ENCODE measurements around the gene CCDC178.

Gene CCDC178

DNA sequence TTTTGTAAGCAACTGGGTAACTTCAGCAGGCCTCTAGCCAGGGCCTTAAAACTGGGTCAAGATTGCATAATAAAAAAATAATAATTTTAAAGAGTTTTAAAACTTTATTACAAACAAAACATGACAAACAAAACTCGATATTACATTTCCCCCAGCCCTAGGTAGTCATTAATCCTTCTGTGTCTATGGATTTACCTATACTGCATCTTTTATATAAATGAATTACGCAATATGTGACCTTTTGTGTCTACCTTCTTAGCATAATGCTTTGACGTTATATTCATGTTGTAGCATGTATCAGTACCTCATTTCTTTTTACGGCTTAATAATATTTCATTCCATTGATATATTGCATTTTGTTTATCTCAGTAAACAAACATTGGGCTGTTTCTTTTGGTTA, 113.5 kb downstream of the CCDC178 start:
- Histone ChIP-seq H3K4me1 (no peaks in the 10 kb centered on the region), H3K4me3 (no peak overlapping the region), H3K27me3 (ENCODE audit: low read depth) (no peaks in the 10 kb centered on the region), H3K9me3 (no peaks in the 10 kb centered on the region), H3K36me3 (replicated peaks) (no peaks in the 10 kb centered on the region)
- no peak for DNase-seq (ENCODE audit: low spot score in 2 of 2)
- in situ Hi-C loops (cut with MboI; ENCODE audit: low sequenced_read_pairs), result no loop called here

DNA sequence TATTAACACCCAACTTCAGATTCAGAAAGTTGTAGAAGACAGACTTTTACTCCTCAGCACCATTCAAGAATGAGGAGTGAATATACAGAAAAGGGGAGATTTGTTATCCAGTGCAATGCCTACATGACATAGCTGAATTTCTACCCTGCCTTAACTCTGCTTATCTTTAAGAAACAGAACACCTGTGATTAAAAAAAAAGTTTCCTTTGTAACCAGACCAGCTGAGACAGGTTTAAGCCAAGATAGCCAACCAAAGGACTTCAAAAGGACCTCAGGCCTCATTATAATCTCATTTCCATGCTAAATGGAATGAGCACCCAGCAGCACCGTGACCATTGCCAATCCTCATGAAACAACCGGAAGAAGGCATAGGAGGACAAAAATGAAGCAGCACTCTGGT, 122.9 kb downstream of the CCDC178 start:
- H3K36me3 ChIP-seq (replicated peaks), result no peaks in the 10 kb centered on the region
- H3K4me1 ChIP-seq, result no peaks in the 10 kb centered on the region
- no peaks in the 10 kb centered on the region for H3K9me3 ChIP-seq
- H3K4me3 ChIP-seq, result no peak overlapping the region
- no peaks in the 10 kb centered on the region for H3K27me3 ChIP-seq (ENCODE audit: low read depth)
- in situ Hi-C loops (cut with MboI; ENCODE audit: low sequenced_read_pairs), result no loop called here
- no peak for DNase-seq (ENCODE audit: low spot score in 2 of 2)

DNA sequence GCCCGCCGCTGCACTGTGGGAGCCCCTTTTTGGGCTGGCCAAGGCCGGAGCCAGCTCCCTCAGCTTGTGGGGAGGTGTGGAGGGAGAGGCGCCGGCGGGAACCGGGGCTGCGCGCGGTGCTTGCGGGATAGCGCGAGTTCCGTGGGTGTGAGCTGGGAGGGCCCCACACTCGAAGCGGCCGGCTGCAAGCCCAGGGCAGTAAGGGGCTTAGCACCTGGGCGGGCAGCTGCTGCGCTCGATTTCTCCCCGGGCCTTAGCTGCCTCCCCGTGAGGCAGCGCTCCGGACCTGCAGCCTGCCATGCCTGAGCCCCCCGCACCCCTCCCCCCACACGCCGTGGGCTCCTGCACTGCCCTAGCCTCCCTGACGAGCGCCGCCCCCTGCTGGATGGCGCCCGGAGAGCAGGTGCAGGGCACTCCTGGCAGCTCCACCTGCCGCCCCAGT, 124.4 kb downstream of the CCDC178 start:
- in situ Hi-C loops (cut with MboI; ENCODE audit: low sequenced_read_pairs), result no loop called here
- DNase-seq (ENCODE audit: low spot score in 2 of 2), result no peak

DNA sequence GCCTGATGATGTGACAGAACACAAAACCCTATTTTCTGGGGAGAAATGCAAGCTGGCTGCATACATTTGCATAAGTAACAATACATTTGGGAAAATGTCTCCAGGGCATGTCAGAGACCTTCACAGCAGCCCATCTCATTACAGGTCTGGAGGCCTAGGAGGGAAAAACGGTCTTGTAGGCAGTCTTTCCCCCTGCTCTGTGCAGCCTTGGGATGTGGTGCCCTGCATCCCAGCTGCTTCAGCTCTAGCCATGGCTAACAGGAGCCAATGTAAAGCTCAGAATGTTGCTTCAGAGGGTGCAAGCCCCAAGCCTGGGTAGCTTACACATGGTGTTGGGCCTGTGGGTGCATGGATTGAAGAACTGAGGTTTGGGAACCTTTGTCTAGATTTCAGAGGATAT, 133.0 kb downstream of the CCDC178 start:
- Histone ChIP-seq H3K9me3 (no peaks in the 10 kb centered on the region; the same call in 1 of the 2 replicates), H3K4me3 (no peak overlapping the region), H3K4me1 (no peaks in the 10 kb centered on the region), H3K36me3 (replicated peaks) (no peaks in the 10 kb centered on the region), H3K27me3 (ENCODE audit: low read depth) (no peaks in the 10 kb centered on the region)
- no peak for DNase-seq (ENCODE audit: low spot score in 2 of 2)
- in situ Hi-C loops (cut with MboI; ENCODE audit: low sequenced_read_pairs), result no loop called here

More for the DNA sequence above, 124.4 kb downstream of the CCDC178 start:
- no peaks in the 10 kb centered on the region for H3K36me3 ChIP-seq (replicated peaks)
- no peaks in the 10 kb centered on the region for H3K27me3 ChIP-seq (ENCODE audit: low read depth)
- H3K4me1 ChIP-seq, result no peaks in the 10 kb centered on the region
- H3K4me3 ChIP-seq, result no peak overlapping the region
- H3K9me3 ChIP-seq, result no peaks in the 10 kb centered on the region

DNA sequence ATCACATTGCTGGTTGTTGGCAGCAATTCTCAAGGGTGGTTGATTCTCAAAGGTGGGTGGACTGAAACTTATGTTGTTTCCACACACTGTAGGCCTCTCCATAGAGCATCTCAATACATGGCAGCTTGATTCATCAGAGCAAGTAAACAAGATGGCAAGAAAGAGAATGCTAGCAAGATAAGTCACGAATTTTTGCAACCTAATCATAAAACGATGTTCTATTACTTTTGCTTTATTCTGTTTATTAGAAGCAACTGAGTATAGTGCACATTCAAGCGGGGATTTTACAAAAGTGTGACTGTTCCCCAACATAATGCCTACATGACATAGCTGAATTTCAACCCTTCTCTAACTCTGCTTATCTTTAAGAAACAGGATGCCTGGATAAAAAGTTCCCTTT, 136.2 kb downstream of the CCDC178 start:
- DNase-seq (ENCODE audit: low spot score in 2 of 2), result no peak
- in situ Hi-C loops (cut with MboI; ENCODE audit: low sequenced_read_pairs), result no loop called here
- no peaks in the 10 kb centered on the region; the same call in 1 of the 2 replicates for H3K9me3 ChIP-seq
- no peak overlapping the region for H3K4me3 ChIP-seq
- no peaks in the 10 kb centered on the region for H3K4me1 ChIP-seq
- no peaks in the 10 kb centered on the region for H3K36me3 ChIP-seq (replicated peaks)
- no peaks in the 10 kb centered on the region for H3K27me3 ChIP-seq (ENCODE audit: low read depth)

DNA sequence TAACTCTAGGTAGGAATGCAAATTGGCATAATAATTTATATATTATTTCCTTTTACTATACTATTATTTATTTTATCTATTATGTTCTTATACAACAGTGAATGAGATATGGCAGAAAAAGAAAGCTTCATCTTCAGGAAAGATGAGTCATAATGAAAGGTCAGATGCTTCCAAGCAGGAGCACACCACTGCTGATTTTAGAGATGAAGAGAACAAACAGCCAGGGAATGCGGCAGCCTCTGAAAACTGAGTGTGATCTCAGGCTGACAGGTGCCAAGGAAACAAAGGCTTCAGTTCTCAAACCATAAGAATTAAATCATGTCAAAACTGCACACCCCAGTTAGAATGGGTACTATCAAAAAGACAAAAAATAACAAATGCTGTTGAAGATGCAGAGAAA, 149.0 kb downstream of the CCDC178 start:
- in situ Hi-C loops (cut with MboI; ENCODE audit: low sequenced_read_pairs), result no loop called here
- Histone ChIP-seq H3K27me3 (ENCODE audit: low read depth) (no peaks in the 10 kb centered on the region), H3K9me3 (no peaks in the 10 kb centered on the region), H3K4me1 (no peaks in the 10 kb centered on the region), H3K36me3 (replicated peaks) (no peaks in the 10 kb centered on the region), H3K4me3 (no peak overlapping the region)
- no peak for DNase-seq (ENCODE audit: low spot score in 2 of 2)

DNA sequence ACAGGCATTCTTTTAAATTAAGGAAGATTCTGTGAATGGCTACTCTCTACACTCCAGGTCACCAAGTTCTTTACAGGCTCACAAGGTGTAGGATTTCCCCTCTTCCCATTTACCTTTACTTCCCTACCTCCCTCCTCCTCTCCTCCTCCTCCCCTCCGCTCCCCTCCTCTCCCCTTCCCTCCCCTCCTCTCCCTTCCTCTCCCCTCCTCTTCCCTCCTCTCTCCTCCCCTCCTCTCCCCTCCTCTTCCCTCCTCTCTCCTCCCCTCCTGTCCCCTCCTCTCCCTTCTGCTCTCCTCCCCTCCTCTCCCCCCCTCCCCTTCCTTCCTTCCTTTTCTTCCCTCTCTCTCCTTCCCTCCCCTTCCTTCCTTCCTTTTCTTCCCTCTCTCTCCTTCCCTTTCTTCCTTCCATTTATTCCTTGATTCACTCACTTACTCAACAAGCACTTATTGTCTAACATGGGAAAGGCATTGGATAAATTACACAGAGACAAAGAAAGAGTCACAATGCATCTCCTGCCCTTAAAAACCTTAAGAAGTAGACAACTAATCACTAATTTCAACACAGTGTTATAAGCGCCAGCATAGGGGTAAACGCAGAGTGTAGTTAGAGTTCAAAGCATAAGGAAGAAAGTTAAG, 152.3 kb downstream of the CCDC178 start:
- Histone ChIP-seq H3K9me3 (no peaks in the 10 kb centered on the region), H3K4me1 (no peaks in the 10 kb centered on the region), H3K36me3 (replicated peaks) (no peaks in the 10 kb centered on the region), H3K4me3 (no peak overlapping the region), H3K27me3 (ENCODE audit: low read depth) (no peaks in the 10 kb centered on the region)
- in situ Hi-C loops (cut with MboI; ENCODE audit: low sequenced_read_pairs), result no loop called here
- no peak for DNase-seq (ENCODE audit: low spot score in 2 of 2)

DNA sequence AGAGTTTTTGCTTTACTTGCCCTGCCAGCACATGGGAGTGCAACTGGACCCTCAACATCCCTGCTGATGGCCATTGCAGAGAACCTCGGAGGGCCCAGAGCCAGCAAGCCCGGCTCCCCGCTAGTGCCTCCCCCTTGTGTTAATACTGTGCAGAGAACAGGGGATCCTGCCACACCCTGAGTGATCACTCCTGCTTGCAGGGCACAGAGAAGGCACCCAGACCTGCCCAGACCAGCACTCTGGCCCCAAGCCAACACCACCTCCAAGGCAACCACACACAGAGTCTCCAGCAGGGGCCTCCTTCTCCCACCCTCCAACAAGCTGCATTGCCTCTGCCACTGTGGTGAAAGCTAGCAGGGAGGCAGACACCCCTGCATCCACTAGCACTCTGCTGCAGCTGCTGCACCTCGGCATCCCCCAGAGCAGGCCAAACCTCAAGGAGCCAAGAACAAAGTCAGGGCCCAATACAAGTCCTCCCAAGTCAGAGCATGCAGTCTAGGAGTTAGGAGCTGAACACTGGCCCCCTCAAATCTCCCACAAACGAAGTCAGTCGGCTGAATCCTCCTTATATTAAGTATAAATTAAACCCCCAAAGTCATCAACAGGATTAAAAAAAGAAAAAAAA, 157.7 kb downstream of the CCDC178 start:
- Histone ChIP-seq H3K27me3 (ENCODE audit: low read depth) (no peaks in the 10 kb centered on the region), H3K4me3 (no peak overlapping the region), H3K4me1 (no peaks in the 10 kb centered on the region), H3K9me3 (no peaks in the 10 kb centered on the region), H3K36me3 (replicated peaks) (no peaks in the 10 kb centered on the region)
- in situ Hi-C loops (cut with MboI; ENCODE audit: low sequenced_read_pairs), result no loop called here
- peak in 1 of 2 experiments; percentile 14 for DNase-seq (ENCODE audit: low spot score in 2 of 2)

DNA sequence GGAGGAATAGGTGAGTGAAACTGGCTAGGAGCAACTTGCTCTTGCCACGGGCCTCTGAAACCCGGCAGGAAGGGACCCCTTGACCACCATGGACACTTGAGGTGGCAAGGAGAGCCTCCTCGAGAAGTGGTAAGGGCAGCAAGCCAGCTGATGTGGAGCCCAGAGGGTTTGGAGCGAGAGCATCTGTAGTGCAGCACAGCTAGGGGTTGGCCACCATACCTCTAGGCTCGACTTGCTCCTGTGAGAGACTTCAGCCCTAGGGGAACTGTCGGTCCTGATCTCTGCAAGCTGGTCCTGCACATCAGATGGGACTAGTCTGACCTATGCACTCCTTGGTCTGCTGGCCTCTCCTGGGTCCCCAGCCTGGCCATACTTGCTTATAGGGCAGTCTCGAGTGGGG, 158.4 kb downstream of the CCDC178 start:
- in situ Hi-C loops (cut with MboI; ENCODE audit: low sequenced_read_pairs), result no loop called here
- no peaks in the 10 kb centered on the region for H3K27me3 ChIP-seq (ENCODE audit: low read depth)

DNA sequence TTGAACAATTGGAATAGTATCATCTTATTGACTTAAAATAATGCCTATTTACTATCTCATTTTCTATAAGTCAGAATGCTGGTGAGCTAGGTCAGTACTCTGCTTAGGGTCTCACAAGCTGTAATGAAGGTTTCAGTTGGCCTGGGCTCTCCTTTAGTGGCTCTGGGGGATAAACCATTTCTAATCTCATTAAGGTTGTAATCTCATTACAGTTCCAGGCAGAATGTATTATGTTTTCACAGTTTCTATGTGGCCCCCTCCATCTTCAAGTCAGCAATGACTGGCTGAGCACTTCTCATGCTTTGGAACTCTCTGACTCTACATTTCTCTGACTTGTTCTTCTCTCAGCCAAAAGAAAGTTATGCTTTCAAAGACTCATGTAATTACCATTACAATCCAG, 163.1 kb downstream of the CCDC178 start:
- H3K4me1 ChIP-seq, result peaks cover 7% of the 10 kb centered on the region; the same call in 1 of the 2 replicates
- no peak overlapping the region for H3K4me3 ChIP-seq
- no peaks in the 10 kb centered on the region for H3K36me3 ChIP-seq (replicated peaks)
- H3K9me3 ChIP-seq, result no peaks in the 10 kb centered on the region
- peak; percentile 36 to 88 for DNase-seq (ENCODE audit: low spot score in 2 of 2)
- no peaks in the 10 kb centered on the region for H3K27me3 ChIP-seq (ENCODE audit: low read depth)
- in situ Hi-C loops (cut with MboI; ENCODE audit: low sequenced_read_pairs), result no loop called here

More for the DNA sequence above, 158.4 kb downstream of the CCDC178 start:
- Histone ChIP-seq H3K36me3 (replicated peaks) (no peaks in the 10 kb centered on the region), H3K4me3 (no peak overlapping the region), H3K9me3 (no peaks in the 10 kb centered on the region), H3K4me1 (no peaks in the 10 kb centered on the region)
- DNase-seq (ENCODE audit: low spot score in 2 of 2), result no peak

DNA sequence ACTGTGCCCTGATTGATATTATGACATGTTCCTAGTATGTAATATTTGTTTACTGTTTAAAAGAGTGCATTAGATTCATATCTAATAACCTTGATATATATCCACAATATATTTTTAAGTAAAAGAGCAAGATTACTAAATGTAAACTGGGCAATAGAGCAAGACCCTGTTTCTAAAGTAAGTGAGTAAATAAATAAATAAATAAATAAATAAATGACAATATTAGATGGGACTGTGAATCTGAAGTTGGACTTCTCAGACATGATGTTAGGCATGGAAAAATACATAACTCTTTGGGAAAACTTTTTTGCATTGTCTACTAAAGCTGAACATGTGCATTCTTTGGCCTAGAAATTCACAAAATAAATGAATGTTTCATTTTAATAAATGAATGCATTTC, 164.7 kb downstream of the CCDC178 start:
- Histone ChIP-seq H3K4me1 (peaks cover 7% of the 10 kb centered on the region; the same call in 1 of the 2 replicates), H3K36me3 (replicated peaks) (no peaks in the 10 kb centered on the region), H3K4me3 (no peak overlapping the region), H3K9me3 (no peaks in the 10 kb centered on the region), H3K27me3 (ENCODE audit: low read depth) (no peaks in the 10 kb centered on the region)
- no peak for DNase-seq (ENCODE audit: low spot score in 2 of 2)
- in situ Hi-C loops (cut with MboI; ENCODE audit: low sequenced_read_pairs), result no loop called here

DNA sequence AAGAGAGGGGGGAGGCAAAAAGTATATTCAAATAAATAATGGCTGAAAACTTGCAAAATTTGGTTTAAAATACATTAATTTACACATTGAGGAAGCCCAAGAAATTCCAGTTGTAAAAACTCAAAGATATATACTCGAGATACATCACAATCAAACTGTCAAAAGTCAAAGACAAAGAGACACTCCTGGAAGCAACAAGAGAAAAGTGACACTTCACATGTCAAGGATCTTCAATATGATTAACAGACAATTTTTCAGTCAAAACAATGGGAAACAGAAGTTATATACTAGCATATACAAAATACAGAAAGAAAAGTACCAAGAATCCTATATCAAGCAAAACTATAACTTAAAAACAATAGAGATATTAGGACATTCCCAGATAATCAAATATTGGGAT, 170.2 kb downstream of the CCDC178 start:
- Histone ChIP-seq H3K27me3 (ENCODE audit: low read depth) (0 out of 2 replicates have a peak, but pooled peaks cover 3% of the 10 kb centered on the region), H3K36me3 (replicated peaks) (no peaks in the 10 kb centered on the region), H3K4me3 (no peak overlapping the region), H3K9me3 (no peaks in the 10 kb centered on the region), H3K4me1 (peaks cover 7% of the 10 kb centered on the region; the same call in 1 of the 2 replicates)
- no peak for DNase-seq (ENCODE audit: low spot score in 2 of 2)
- in situ Hi-C loops (cut with MboI; ENCODE audit: low sequenced_read_pairs), result no loop called here

DNA sequence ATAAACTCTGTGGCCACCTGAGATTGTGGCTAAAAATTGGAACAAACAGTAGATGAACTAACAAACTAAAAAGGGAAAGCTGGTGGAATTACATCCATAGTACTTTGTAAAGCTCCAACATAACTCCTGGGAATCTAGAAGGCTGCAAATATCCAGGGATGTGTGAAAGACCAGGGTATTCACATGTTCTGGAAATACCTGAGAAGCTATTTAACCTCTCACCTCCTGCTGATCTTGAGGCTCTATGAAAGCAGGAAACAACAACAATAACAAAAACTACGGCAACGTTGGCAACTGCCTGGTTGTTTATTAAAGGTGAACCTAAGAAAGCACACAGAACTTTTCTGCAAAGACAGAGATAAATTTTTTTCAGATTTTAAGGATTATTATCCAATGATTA, 171.3 kb downstream of the CCDC178 start:
- H3K4me3 ChIP-seq, result no peak overlapping the region
- H3K4me1 ChIP-seq, result peaks cover 4% of the 10 kb centered on the region; the same call in 1 of the 2 replicates
- no peak for DNase-seq (ENCODE audit: low spot score in 2 of 2)
- 0 out of 2 replicates have a peak, but pooled peaks cover 3% of the 10 kb centered on the region for H3K27me3 ChIP-seq (ENCODE audit: low read depth)
- in situ Hi-C loops (cut with MboI; ENCODE audit: low sequenced_read_pairs), result no loop called here
- no peaks in the 10 kb centered on the region for H3K9me3 ChIP-seq
- no peaks in the 10 kb centered on the region for H3K36me3 ChIP-seq (replicated peaks)

DNA sequence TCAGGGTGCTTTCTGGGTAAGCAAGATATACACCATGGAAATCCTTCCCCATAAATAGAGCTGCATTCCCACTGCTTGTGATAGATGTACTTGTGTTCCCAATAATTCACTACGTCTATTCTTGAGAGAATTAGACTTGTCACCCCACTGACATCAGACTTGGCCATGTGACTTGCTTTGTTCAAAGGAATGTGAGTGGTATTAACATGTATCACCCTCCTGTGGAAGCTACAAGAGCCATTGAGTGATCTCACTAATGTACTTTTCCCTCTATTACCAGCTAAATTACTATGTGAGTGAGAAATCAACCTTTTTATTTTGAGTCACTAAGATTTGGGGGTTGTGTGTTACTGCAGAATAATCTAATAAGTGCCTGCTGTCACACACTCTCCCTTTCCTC, 176.0 kb downstream of the CCDC178 start:
- H3K27me3 ChIP-seq (ENCODE audit: low read depth), result 0 out of 2 replicates have a peak, but pooled peaks cover 2% of the 10 kb centered on the region
- H3K4me1 ChIP-seq, result no peaks in the 10 kb centered on the region
- no peaks in the 10 kb centered on the region for H3K36me3 ChIP-seq (replicated peaks)
- no peak for DNase-seq (ENCODE audit: low spot score in 2 of 2)
- no peak overlapping the region for H3K4me3 ChIP-seq
- in situ Hi-C loops (cut with MboI; ENCODE audit: low sequenced_read_pairs), result no loop called here
- no peaks in the 10 kb centered on the region for H3K9me3 ChIP-seq

Measured in HAP-1 (cell line).